GM18508 (cell line): ENCODE data around the gene COX10.
"Not testable (repeated sequence)": the region's sequence is repeated elsewhere in the genome, so short reads cannot be mapped to it uniquely, and the experiment has no call there.

ENCODE experiments used
- ATAC-seq: cut with Tn5 transposase; IDR thresholded peaks from one replicate; pipeline ENCODE4 v1.9.1; 2021; ENCODE audit warnings: moderate number of reproducible peaks; ENCODE audit not compliant: insufficient read depth, unreplicated experiment

The COX10 gene

DNA sequence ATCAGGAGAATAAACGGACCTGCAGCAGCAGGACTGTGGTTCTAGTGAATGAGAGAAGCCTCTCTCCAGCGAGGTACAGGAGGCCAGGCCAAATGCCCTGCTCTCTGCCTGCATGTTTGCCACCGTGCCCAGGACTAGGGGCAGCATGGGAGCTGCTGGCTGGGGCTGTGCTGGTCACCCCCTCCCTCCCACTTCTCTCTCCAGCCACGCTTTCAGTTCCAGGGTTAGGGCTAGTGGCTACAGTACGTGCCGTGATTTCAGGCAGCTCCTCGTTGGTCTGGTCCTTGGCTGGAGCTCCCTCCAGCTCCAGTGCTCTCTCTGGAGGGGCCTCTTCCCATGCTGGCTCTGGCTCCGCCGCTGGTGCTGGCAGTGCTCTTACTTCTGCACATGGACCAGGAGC lies 166.7 kb downstream of the COX10 start:
- ATAC-seq: not testable (repeated sequence)

DNA sequence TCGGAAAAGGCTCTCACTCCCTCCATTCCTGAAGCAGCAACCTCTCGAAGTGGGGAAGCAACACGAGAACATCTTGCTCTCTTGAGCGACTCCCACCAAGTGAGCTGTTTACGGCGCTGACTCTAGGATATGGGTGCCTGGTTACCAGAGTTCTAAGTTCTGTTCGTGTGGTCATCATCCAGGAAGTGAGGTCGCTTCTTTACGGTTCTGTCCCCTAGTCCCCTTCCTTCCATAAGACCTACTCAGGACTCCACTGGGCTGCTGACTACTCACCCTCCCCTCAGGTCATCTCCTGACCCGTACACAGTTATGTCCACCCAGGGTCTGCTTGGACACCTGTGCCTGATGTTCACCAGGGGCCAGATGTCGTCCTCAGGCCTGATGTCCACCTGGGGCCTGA lies 167.5 kb downstream of the COX10 start, which contains the start of gene CDRT15:
CDRT15 (minus strand) TSS at position 101 of the 400 bp plus-strand sequence; CDS start at position 72, 29 bp downstream.
- not testable (repeated sequence) for ATAC-seq

DNA sequence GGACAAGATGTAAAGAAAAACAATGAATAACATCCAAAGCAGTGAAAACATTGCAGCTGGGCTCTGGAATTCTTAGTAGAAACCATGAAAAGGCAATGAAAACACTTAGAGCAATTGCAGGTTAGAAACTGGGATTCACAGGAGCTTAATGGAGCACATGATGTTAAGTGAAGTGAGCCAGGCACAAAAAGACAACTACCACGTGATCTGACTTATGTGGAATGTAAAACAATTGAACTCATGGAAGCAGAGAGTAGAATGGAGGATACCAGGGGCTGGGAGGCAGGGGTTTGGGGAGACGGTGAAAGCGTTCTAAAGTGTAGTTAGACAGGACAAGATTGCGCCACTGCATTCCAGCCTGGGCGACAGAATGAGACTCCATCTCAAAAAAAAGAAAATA lies 170.0 kb downstream of the COX10 start:
- not testable (repeated sequence) for ATAC-seq

DNA sequence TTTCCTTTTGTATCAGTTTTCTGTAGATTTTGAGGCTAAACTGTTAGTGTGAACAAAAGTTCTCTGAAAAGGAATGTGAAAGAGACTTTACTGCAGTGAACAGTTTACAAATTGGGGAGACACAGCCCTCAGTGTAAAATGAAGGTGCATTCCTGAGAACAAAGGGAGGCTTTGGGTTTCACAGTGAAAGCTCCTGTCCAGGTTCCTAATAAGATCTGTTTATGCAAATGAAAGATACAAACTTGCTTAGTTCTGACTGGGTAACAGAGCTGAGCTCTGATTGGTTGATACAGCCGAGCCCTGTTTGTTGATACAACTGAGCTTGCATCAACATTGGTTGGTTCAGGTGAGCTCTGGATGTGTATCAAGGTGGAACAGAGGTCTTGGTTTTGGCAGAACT lies 175.7 kb downstream of the COX10 start:
- no peak for ATAC-seq

DNA sequence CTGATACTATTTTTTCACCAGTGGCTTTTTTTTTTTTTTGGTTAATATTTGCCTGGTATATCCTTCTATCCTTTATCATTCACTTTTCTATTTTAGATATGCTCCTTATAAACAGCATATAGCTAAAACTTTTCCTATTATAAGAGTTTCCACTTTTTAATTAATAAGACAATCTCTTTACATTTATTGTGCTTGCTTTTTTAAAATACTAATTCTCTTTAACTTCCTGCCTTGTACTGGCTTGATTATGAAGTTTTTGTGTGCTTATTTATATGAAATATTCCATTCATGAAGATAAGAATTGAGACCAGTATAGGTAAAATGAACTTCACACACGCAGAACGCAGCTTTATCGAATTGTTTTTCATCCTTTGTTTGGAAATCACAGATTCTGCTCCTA lies 176.3 kb downstream of the COX10 start:
- no peak for ATAC-seq
